GM12878 (cell line): ENCODE measurements around the gene KIF11. TPM values are rescaled to one million over a fixed set of nuclear protein-coding genes. Genes with fewer than 3 reads are reported as not detected.

Experiments used
- ATAC-seq: fragments of 200-7000 bp; cut with Tn5 transposase; 3 replicates; pipeline ENCODE4 v1.9.1; 2020; ENCODE audit warnings: mild to moderate bottlenecking, moderate library complexity
- BruUV-seq: library from RNA; stranded (reverse); fragments of 400-500 nt; replicated peaks from 2 replicates; lab custom pipeline; 2021; lab: Mats Ljungman, UMichigan
- CTCF ChIA-PET: fragments of 300-600 bp; sonication (Branson Sonifier 250); formaldehyde crosslinking; extraction: SDS; loops from one replicate; lab custom pipeline; 2021; ENCODE audit warnings: inconsistent platforms; lab: Yijun Ruan, JAX
- POLR2A ChIA-PET: fragments of 350-600 bp; formaldehyde crosslinking; extraction: SDS; loops from one replicate; lab custom pipeline; 2021; ENCODE audit warnings: inconsistent platforms; lab: Charles Lee
- RAD21 ChIA-PET: fragments of 300-600 bp; sonication (Branson Sonifier 250); formaldehyde crosslinking; loops from one replicate; lab custom pipeline; 2023; ENCODE audit warnings: antibody characterized with exemption; ENCODE audit not compliant: unreplicated experiment; lab: Charles Lee
- SMC1A ChIA-PET: fragments of 300-600 bp; sonication (Branson Sonifier 250); formaldehyde crosslinking; loops from one replicate; lab custom pipeline; 2023; ENCODE audit not compliant: unreplicated experiment, uncharacterized antibody; lab: Charles Lee
- DNase-seq: peaks from one replicate; pipeline ENCODE4 v3.0.0-alpha.2; 2011; ENCODE audit warnings: low read depth, low spot score
- FAIRE-seq: peaks from 3 replicates; lab custom pipeline; 2011; peaks lifted over from hg19 to GRCh38; lab: Jason Lieb, UNC
- H2AFZ ChIP-seq: 2 replicates; pipeline ENCODE4 v1.6.0; 2011; ENCODE audit warnings: low read depth, low read length, control low read depth; ENCODE audit not compliant: control insufficient read depth
- H3K27ac ChIP-seq: 2 replicates; pipeline ENCODE4 v1.5.1; 2011; ENCODE audit warnings: control low read depth; ENCODE audit not compliant: control insufficient read depth, insufficient read depth
- H3K27me3 ChIP-seq, 2 experiments: replicated peaks in 1 of 2; 2 replicates each; pipeline versions ENCODE4 v1.6.0 to v1.6.1; 2011; ENCODE audit warnings: low read length in 1 of 2; ENCODE audit not compliant: control insufficient read depth in 2 of 2, insufficient read depth in 2 of 2
- H3K36me3 ChIP-seq, 2 experiments: 2 replicates each; pipeline ENCODE4 v1.5.1; 2011; ENCODE audit warnings: low read length in 1 of 2; ENCODE audit not compliant: control insufficient read depth in 2 of 2, insufficient read depth in 2 of 2
- H3K4me1 ChIP-seq: 2 replicates; pipeline ENCODE4 v1.6.1; 2011; ENCODE audit warnings: mild to moderate bottlenecking, low read length, moderate library complexity, mixed read lengths; ENCODE audit not compliant: control insufficient read depth, insufficient read depth
- H3K4me2 ChIP-seq: 2 replicates; pipeline ENCODE4 v1.6.0; 2011; ENCODE audit warnings: control low read depth; ENCODE audit not compliant: control insufficient read depth, insufficient read depth
- H3K4me3 ChIP-seq: fragments of 200-600 bp; sonication (generic); 2 replicates; pipeline ENCODE4 v1.5.1; 2016
- H3K79me2 ChIP-seq: 2 replicates; pipeline ENCODE4 v1.6.0; 2011; ENCODE audit warnings: low read length; ENCODE audit not compliant: control insufficient read depth, insufficient read depth
- H3K9ac ChIP-seq: 2 replicates; pipeline ENCODE4 v1.8.0; 2011; ENCODE audit warnings: low read length, control low read depth, mixed read lengths; ENCODE audit not compliant: control insufficient read depth, insufficient read depth
- H3K9me3 ChIP-seq: replicated peaks from 3 replicates; pipeline ENCODE4 v1.5.1; 2011; ENCODE audit warnings: mild to moderate bottlenecking, low read length; ENCODE audit not compliant: control insufficient read depth, insufficient read depth
- H4K20me1 ChIP-seq: 2 replicates; pipeline ENCODE4 v1.6.0; 2011; ENCODE audit not compliant: control insufficient read depth, insufficient read depth
- EGR1 ChIP-seq, 2 experiments: IDR thresholded peaks; 1 replicate in 1 of 2; 2 replicates in 1 of 2; pipeline ENCODE4 v1.6.1; 2011 to 2012; ENCODE audit warnings: low read depth in 2 of 2, low read length in 2 of 2, borderline replicate concordance in 1 of 2, mild to moderate bottlenecking in 1 of 2, moderate library complexity in 1 of 2
- IKZF1 ChIP-seq: fragments of 450-650 bp; conservative IDR thresholded peaks from 2 replicates; pipeline ENCODE4 v1.6.1; 2017; ENCODE audit warnings: antibody characterized with exemption, mild to moderate bottlenecking
- MXI1 ChIP-seq: fragments of 150-350 bp; IDR thresholded peaks from 2 replicates; pipeline ENCODE4 v1.6.1; 2011; ENCODE audit warnings: low read depth, mild to moderate bottlenecking, inconsistent platforms, low read length, improper control_type of control experiment
- NFYB ChIP-seq: IDR thresholded peaks from 2 replicates; pipeline ENCODE4 v1.6.1; 2011; ENCODE audit warnings: low read depth, mild to moderate bottlenecking, low read length, improper control_type of control experiment, moderate library complexity; ENCODE audit not compliant: insufficient read depth
- POLR2A ChIP-seq: IDR thresholded peaks from 2 replicates; pipeline ENCODE4 v1.6.1; 2011; ENCODE audit warnings: low read depth, mild to moderate bottlenecking, low read length
- WGBS: methylation state at CpG from one replicate; pipeline ENCODE4 v1.1.6; 2016; ENCODE audit warnings: low lambda C conversion rate; ENCODE audit not compliant: insufficient replicate concordance, insufficient coverage; ENCODE audit errors: missing lambda C conversion rate; 5-methylcytosine and 5-hydroxymethylcytosine counted together
- in situ Hi-C: fragments of 300-500 bp; cut with MboI; formaldehyde crosslinking; loops from 9 replicates; pipeline ENCODE4 v1.14.3; 2018; ENCODE audit warnings: mixed read lengths
- intact Hi-C: fragments of 100-400 bp; cut with micrococcal nuclease; formaldehyde crosslinking; loops from one replicate; pipeline ENCODE4 v1.14.2; 2022; ENCODE audit not compliant: unreplicated experiment
- polyA plus RNA-seq, 11 experiments: library from polyadenylated mRNA; depleted of rRNA in 4 of 11; unstranded in 6 of 11; stranded (reverse) in 5 of 11; fragments of >200 nt; fragmentation: Nextera tagmentation in 4 of 11; fragmentation: Illumina TruSeq in 1 of 11; extraction: Ambion mirVana in 4 of 11; extraction: Trizol in 1 of 11; gene quantifications; 1 replicate in 1 of 11; 2 replicates in 10 of 11; pipeline versions ENCODE4 v1.2.1 to v1.2.3, GENCODE V29; 2011 to 2016; ENCODE audit warnings: inconsistent platforms in 2 of 11, missing spikeins in 2 of 11, low read depth in 1 of 11
- total RNA-seq, 4 experiments: library from RNA; depleted of rRNA in 3 of 4; stranded (reverse); fragments of >200 nt in 3 of 4; fragmentation: Illumina TruSeq in 1 of 4; extraction: Trizol in 1 of 4; gene quantifications; 2 replicates each; pipeline versions ENCODE4 v1.2.1 to v1.2.3, GENCODE V29; 2013 to 2021

KIF11 gene
- total and polyA plus RNA-seq, 10 of the 15 experiments (the other 5 are each of a cell fraction or from before 2014, with no cell fraction given): 14.1 to 79.8 (median 41.9) TPM

DNA sequence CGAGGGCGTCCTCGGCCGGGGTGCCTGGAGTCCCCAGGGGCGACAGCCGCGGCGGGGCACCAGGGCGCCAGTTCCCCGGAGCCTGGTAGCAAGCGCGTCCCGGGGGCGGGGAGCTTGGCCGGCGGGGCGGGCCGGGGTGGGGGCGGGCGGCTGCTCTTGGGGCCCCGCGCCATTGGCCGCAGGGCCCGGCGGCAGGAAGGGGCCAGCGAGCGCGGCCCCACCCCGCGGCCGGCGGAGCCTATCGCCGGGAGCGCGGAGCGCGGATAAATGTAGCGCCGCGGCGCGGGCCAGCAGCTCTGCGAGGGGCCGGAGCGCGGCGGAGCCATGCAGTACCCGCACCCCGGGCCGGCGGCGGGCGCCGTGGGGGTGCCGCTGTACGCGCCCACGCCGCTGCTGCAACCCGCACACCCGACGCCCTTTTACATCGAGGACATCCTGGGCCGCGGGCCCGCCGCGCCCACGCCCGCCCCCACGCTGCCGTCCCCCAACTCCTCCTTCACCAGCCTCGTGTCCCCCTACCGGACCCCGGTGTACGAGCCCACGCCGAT is 96.8 kb downstream of the KIF11 start, which contains the start of gene HHEX:
Gene HHEX (plus strand): TSS at position 293 of the 548 bp plus-strand sequence. CDS start 32 bp downstream, at position 325.
- peak within 1 kb of the TSS; percentile 70 for H3K4me3 ChIP-seq
- no peaks in the 10 kb centered on the region for H3K36me3 ChIP-seq
- H3K9me3 ChIP-seq: peaks cover 4% of the 10 kb centered on the region; the same call in 1 of the 3 replicates
- no peak for DNase-seq
- peaks cover 16% of the 10 kb centered on the region for H3K4me1 ChIP-seq
- SMC1A ChIA-PET: no interaction called here
- peak within 1 kb of the TSS; percentile 56 for H2AFZ ChIP-seq
- CTCF ChIA-PET: interaction anchor here (0.8 kb wide), 1 partner anchor 49 kb away, joined by 3 read pairs; no protein-coding TSS in a partner anchor
- intact Hi-C loops (loop anchor here (5.0 kb wide), 1 partner anchor 53 kb away; no protein-coding TSS in a partner anchor), in situ Hi-C loops (no loop called here)
- TF ChIP-seq MXI1 (no peak), POLR2A (0 out of 2 replicates have a peak, but pooled peaks have one; percentile 53), NFYB (peak; percentile 42; the same call in 1 of the 2 replicates), EGR1 (IDR thresholded peaks at IDR 0.05; ENCODE audit: borderline replicate concordance in 1 of 2, low read depth in 2 of 2, low read length in 2 of 2) (peak in 1 of 2 experiments; percentile 66; a peak in 1 of 3 replicates), IKZF1 (0 out of 2 replicates have a peak, but pooled peaks have one; percentile 30)
- H3K9ac ChIP-seq: peak within 1 kb of the TSS; percentile 16; the same call in 1 of the 2 replicates
- peak; percentile 78 for ATAC-seq
- H3K27ac ChIP-seq: no peak within 1 kb of the TSS
- RAD21 ChIA-PET: interaction anchor here (1.4 kb wide), 1 partner anchor 54 kb away, joined by 3 read pairs; no protein-coding TSS in a partner anchor
- peak within 1 kb of the TSS; percentile 88 for H3K4me2 ChIP-seq
- no peaks in the 10 kb centered on the region for H3K79me2 ChIP-seq
- no peaks in the 10 kb centered on the region for H4K20me1 ChIP-seq
- POLR2A ChIA-PET: interaction anchor here (0.6 kb wide), 1 partner anchor 787 kb away, joined by 3 read pairs; no protein-coding TSS in a partner anchor
- 3% methylated on average over 6 of the region's 79 CpGs for WGBS
- no TSS peak for BruUV-seq
- no peak for FAIRE-seq
- peaks cover 0 to 28% of the 10 kb centered on the region in 2 experiments; a peak in 3 of 4 replicates for H3K27me3 ChIP-seq
